Testis (tissue), 3 donors: ENCODE results near the gene ADGRB3. TPM values are rescaled to one million over a fixed set of nuclear protein-coding genes. Genes with fewer than 3 reads are reported as not detected.

Experiments
- DNase-seq: peaks from one replicate; pipeline ENCODE4 v3.0.0-alpha.2; 2019
- H3K27ac ChIP-seq, 2 donors: fragments of 200-600 bp; sonication (generic); one replicate each; pipeline ENCODE4 v1.5.1; 2019
- H3K27me3 ChIP-seq: fragments of 200-600 bp; sonication (generic); one replicate; pipeline ENCODE4 v1.5.1; 2019
- H3K36me3 ChIP-seq: fragments of 200-600 bp; sonication (generic); one replicate; pipeline ENCODE4 v1.5.1; 2017; ENCODE audit warnings: low read depth; ENCODE audit errors: missing control alignments
- H3K4me1 ChIP-seq: fragments of 200-600 bp; sonication (generic); one replicate; pipeline ENCODE4 v1.5.1; 2019
- H3K4me3 ChIP-seq, 2 donors: fragments of 200-600 bp; sonication (generic); one replicate each; pipeline ENCODE4 v1.5.1; 2017 to 2019
- H3K9me3 ChIP-seq: fragments of 200-600 bp; sonication (generic); one replicate; pipeline ENCODE4 v1.5.1; 2017
- CTCF ChIP-seq, 3 experiments: fragments of 450-650 bp in 2 of 3; fragments of 200-600 bp in 1 of 3; sonication (generic) in 1 of 3; IDR thresholded peaks; one replicate each; pipeline ENCODE4 v1.5.1; 2016 to 2019; ENCODE audit warnings: antibody characterized with exemption in 3 of 3, mild to moderate bottlenecking in 2 of 3, moderate library complexity in 1 of 3
- POLR2A ChIP-seq: fragments of 450-650 bp; IDR thresholded peaks from one replicate; pipeline ENCODE4 v1.6.1; 2017; ENCODE audit warnings: antibody characterized with exemption, mild to moderate bottlenecking, moderate library complexity
- WGBS, 2 donors: methylation state at CpG; one replicate each; pipeline ENCODE4 v1.1.5; 2018; 5-methylcytosine and 5-hydroxymethylcytosine counted together
- intact Hi-C: fragments of 100-400 bp; cut with DNase I; formaldehyde crosslinking; loops from one replicate; pipeline ENCODE4 v1.15.1; 2023; ENCODE audit warnings: low total_unique reads
- polyA plus RNA-seq: library from polyadenylated mRNA; stranded (reverse); fragments of 350-450 nt; fragmentation: Illumina TruSeq; extraction: RNeasy Lipid Tissue Mini Kit (QIAGEN cat#74804); gene quantifications from one replicate; pipeline ENCODE4 v1.2.3, GENCODE V29; 2014; ENCODE audit warnings: low read depth, low replicate concordance; ENCODE audit not compliant: insufficient read depth
- total RNA-seq, 2 donors: library from RNA; depleted of rRNA; stranded (reverse); fragments of >200 nt; gene quantifications; one replicate each; pipeline ENCODE4 v1.2.3, GENCODE V29; 2016

ADGRB3 gene
- total and polyA plus RNA-seq, 3 donors from 2014 or later = 3.2 to 5.7 (median 4.3) TPM

DNA sequence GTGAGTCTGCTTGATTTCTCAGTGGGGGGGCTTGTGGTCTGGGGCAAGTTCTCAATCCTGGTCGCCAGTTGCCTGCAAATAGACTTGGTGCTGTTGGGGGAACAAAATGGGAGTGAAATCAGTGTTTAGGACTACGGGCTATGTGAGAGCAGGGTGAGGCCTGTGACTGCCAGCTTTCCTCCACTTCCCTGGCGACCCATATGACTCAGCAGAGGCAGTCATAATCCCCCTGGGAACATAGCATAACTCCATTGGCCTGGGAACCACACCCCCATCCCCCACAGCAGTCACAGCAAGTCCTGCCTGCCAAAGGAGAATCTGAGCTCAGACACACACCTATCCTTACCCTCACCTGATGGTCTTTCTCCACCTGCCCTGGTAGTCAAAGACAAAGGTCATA lies 773.8 kb downstream of the ADGRB3 start:
- no peaks in the 10 kb centered on the region for H3K4me1 ChIP-seq
- no peak for DNase-seq
- no peak overlapping the region for H3K27ac ChIP-seq
- H3K36me3 ChIP-seq = no peaks in the 10 kb centered on the region
- no peak for TF ChIP-seq POLR2A
- no peak for TF ChIP-seq CTCF (IDR thresholded peaks at IDR 0.05)
- no peaks in the 10 kb centered on the region for H3K27me3 ChIP-seq
- H3K4me3 ChIP-seq = no peak overlapping the region
- intact Hi-C loops = no loop called here
- WGBS, 2 donors = 51 to 54% methylated on average over 3 of the region's 3 CpGs
- no peaks in the 10 kb centered on the region for H3K9me3 ChIP-seq

DNA sequence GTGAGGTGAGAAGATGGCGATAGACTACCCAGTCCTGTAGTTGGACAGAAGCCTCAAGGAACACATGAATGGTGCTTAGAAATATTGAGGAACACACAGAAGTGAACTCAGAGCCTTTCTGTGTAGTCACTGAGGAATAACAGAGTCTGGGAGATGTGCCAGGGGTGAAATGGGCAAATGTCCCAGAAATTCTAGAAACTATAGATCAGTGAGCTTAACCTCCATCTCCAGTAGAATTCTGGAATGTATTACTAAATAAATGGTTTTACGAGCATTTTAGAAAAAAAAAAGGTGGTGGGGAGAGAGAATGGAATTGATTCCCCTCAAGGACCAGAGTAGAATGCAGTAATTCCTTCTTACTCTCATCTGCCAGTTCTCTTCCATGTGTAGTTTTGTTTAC lies 781.7 kb downstream of the ADGRB3 start:
- TF ChIP-seq CTCF (IDR thresholded peaks at IDR 0.05) (no peak), POLR2A (no peak)
- WGBS, 2 donors = 60 to 65% methylated on average over 2 of the region's 2 CpGs
- Histone ChIP-seq H3K4me1 (no peaks in the 10 kb centered on the region), H3K36me3 (no peaks in the 10 kb centered on the region), H3K27ac (no peak overlapping the region), H3K4me3 (no peak overlapping the region), H3K9me3 (no peaks in the 10 kb centered on the region), H3K27me3 (no peaks in the 10 kb centered on the region)
- DNase-seq = peak; percentile 23
- intact Hi-C loops = no loop called here

- no peak overlapping the region for H3K27ac ChIP-seq
- H3K4me1 ChIP-seq = no peaks in the 10 kb centered on the region
- TF ChIP-seq CTCF (IDR thresholded peaks at IDR 0.05) (no peak), POLR2A (no peak)
- no peak for DNase-seq
- no peaks in the 10 kb centered on the region for H3K36me3 ChIP-seq
- H3K9me3 ChIP-seq = no peaks in the 10 kb centered on the region
- no peak overlapping the region for H3K4me3 ChIP-seq
- no peaks in the 10 kb centered on the region for H3K27me3 ChIP-seq
- intact Hi-C loops = no loop called here
Observed at GRCh38 chr6:69421269-69421668, 786.2 kb downstream of the ADGRB3 start.

GRCh38 chr6:69422020-69422419 lies 786.9 kb downstream of the ADGRB3 start:
- H3K4me1 ChIP-seq = no peaks in the 10 kb centered on the region
- intact Hi-C loops = no loop called here
- H3K27ac ChIP-seq = no peak overlapping the region
- DNase-seq = no peak
- no peak overlapping the region for H3K4me3 ChIP-seq
- 95 to 98% methylated on average over 1 of the region's 1 CpG for WGBS, 2 donors
- no peaks in the 10 kb centered on the region for H3K9me3 ChIP-seq
- H3K27me3 ChIP-seq = no peaks in the 10 kb centered on the region
- no peak for TF ChIP-seq CTCF (IDR thresholded peaks at IDR 0.05)
- no peaks in the 10 kb centered on the region for H3K36me3 ChIP-seq

- no peaks in the 10 kb centered on the region for H3K9me3 ChIP-seq
- no peaks in the 10 kb centered on the region for H3K4me1 ChIP-seq
- no peak overlapping the region for H3K4me3 ChIP-seq
- TF ChIP-seq CTCF (IDR thresholded peaks at IDR 0.05) (no peak), POLR2A (no peak)
- H3K36me3 ChIP-seq = no peaks in the 10 kb centered on the region
- 57 to 65% methylated on average over 3 of the region's 3 CpGs for WGBS, 2 donors
- no peaks in the 10 kb centered on the region for H3K27me3 ChIP-seq
- no peak overlapping the region for H3K27ac ChIP-seq
- intact Hi-C loops = no loop called here
- no peak for DNase-seq
Observed at GRCh38 chr6:69422475-69422874, 787.4 kb downstream of the ADGRB3 start.
